ENCODE data around the gene EPHB3. TPM values are rescaled to one million over a fixed set of nuclear protein-coding genes. Genes with fewer than 3 reads are reported as not detected.
A peak's percentile ranks its signal among the peaks of the same experiment; 100 is the strongest.

EPHB3 gene
- total RNA-seq, 1 donor from 2014 or later = 65.0 TPM

GRCh38 chr3:184604039-184604601 is 42.5 kb downstream of the EPHB3 start:
- peaks cover 4% of the 10 kb centered on the region for H3K9me3 Mint-ChIP-seq
- peak overlapping the region; percentile 85 for H3K4me3 Mint-ChIP-seq
- H3K36me3 Mint-ChIP-seq = no peaks in the 10 kb centered on the region
- DNase-seq (ENCODE audit: extremely low spot score, unreplicated experiment) = no peak
- peaks cover 51% of the 10 kb centered on the region for H3K4me1 Mint-ChIP-seq (ENCODE audit: unreplicated experiment)
- peaks cover 51% of the 10 kb centered on the region for H3K27me3 Mint-ChIP-seq
- TF ChIP-seq, protein P1, sequence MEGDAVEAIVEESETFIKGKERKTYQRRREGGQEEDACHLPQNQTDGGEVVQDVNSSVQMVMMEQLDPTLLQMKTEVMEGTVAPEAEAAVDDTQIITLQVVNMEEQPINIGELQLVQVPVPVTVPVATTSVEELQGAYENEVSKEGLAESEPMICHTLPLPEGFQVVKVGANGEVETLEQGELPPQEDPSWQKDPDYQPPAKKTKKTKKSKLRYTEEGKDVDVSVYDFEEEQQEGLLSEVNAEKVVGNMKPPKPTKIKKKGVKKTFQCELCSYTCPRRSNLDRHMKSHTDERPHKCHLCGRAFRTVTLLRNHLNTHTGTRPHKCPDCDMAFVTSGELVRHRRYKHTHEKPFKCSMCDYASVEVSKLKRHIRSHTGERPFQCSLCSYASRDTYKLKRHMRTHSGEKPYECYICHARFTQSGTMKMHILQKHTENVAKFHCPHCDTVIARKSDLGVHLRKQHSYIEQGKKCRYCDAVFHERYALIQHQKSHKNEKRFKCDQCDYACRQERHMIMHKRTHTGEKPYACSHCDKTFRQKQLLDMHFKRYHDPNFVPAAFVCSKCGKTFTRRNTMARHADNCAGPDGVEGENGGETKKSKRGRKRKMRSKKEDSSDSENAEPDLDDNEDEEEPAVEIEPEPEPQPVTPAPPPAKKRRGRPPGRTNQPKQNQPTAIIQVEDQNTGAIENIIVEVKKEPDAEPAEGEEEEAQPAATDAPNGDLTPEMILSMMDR (conservative IDR thresholded peaks at IDR 0.05) = peak; percentile 38
- H3K27ac Mint-ChIP-seq = peak overlapping the region; percentile 80

GRCh38 chr3:184604615-184605290 is 43.2 kb downstream of the EPHB3 start:
- Mint-ChIP-seq H3K36me3 (no peaks in the 10 kb centered on the region), H3K27me3 (peaks cover 51% of the 10 kb centered on the region), H3K4me3 (peak overlapping the region; percentile 85), H3K27ac (peak overlapping the region; percentile 56), H3K9me3 (peaks cover 4% of the 10 kb centered on the region), H3K4me1 (ENCODE audit: unreplicated experiment) (peaks cover 49% of the 10 kb centered on the region)
- TF ChIP-seq, protein P1 (conservative IDR thresholded peaks at IDR 0.05) = no peak
- DNase-seq (ENCODE audit: extremely low spot score, unreplicated experiment) = no peak

- no peak for DNase-seq (ENCODE audit: extremely low spot score, unreplicated experiment)
- no peak overlapping the region for H3K27ac Mint-ChIP-seq
- peaks cover 28% of the 10 kb centered on the region for H3K27me3 Mint-ChIP-seq
- H3K36me3 Mint-ChIP-seq = no peaks in the 10 kb centered on the region
- TF ChIP-seq, protein P1 (conservative IDR thresholded peaks at IDR 0.05) = no peak
- no peak overlapping the region for H3K4me3 Mint-ChIP-seq
- peaks cover 43% of the 10 kb centered on the region for H3K4me1 Mint-ChIP-seq (ENCODE audit: unreplicated experiment)
- H3K9me3 Mint-ChIP-seq = peaks cover 4% of the 10 kb centered on the region
These were observed 46.6 kb downstream of the EPHB3 start for GRCh38 chr3:184608209-184608608.

GRCh38 chr3:184609476-184610244 is 48.1 kb downstream of the EPHB3 start:
- H3K4me1 Mint-ChIP-seq (ENCODE audit: unreplicated experiment) = peaks cover 33% of the 10 kb centered on the region
- no peaks in the 10 kb centered on the region for H3K36me3 Mint-ChIP-seq
- H3K27ac Mint-ChIP-seq = no peak overlapping the region
- TF ChIP-seq, protein P1 (conservative IDR thresholded peaks at IDR 0.05) = no peak
- no peak overlapping the region for H3K4me3 Mint-ChIP-seq
- H3K9me3 Mint-ChIP-seq = peaks cover 3% of the 10 kb centered on the region
- DNase-seq (ENCODE audit: extremely low spot score, unreplicated experiment) = no peak
- H3K27me3 Mint-ChIP-seq = peaks cover 21% of the 10 kb centered on the region

GRCh38 chr3:184610245-184610871 is 48.8 kb downstream of the EPHB3 start:
- DNase-seq (ENCODE audit: extremely low spot score, unreplicated experiment) = no peak
- TF ChIP-seq, protein P1 (conservative IDR thresholded peaks at IDR 0.05) = no peak
- H3K4me3 Mint-ChIP-seq = no peak overlapping the region
- no peaks in the 10 kb centered on the region for H3K36me3 Mint-ChIP-seq
- peaks cover 15% of the 10 kb centered on the region for H3K27me3 Mint-ChIP-seq
- H3K9me3 Mint-ChIP-seq = no peaks in the 10 kb centered on the region
- peaks cover 30% of the 10 kb centered on the region for H3K4me1 Mint-ChIP-seq (ENCODE audit: unreplicated experiment)
- H3K27ac Mint-ChIP-seq = no peak overlapping the region

Measured in type B pancreatic cell (in vitro differentiated cells).